GM21717 (cell line): ENCODE results near the gene DNAH9.
"Not testable (repeated sequence)": the region's sequence is repeated elsewhere in the genome, so short reads cannot be mapped to it uniquely, and the experiment has no call there.

ENCODE experiments used
- ATAC-seq: cut with Tn5 transposase; IDR thresholded peaks from one replicate; pipeline ENCODE4 v1.9.1; 2021; ENCODE audit warnings: mild to moderate bottlenecking, moderate library complexity; ENCODE audit not compliant: unreplicated experiment

Gene DNAH9

GRCh38 chr17:11952610-11953009 is 354.3 kb downstream of the DNAH9 start:
- no peak for ATAC-seq

- no peak for ATAC-seq
Measured at GRCh38 chr17:11953924-11954323, 355.7 kb downstream of the DNAH9 start.

GRCh38 chr17:11954936-11955335 is 356.7 kb downstream of the DNAH9 start:
- ATAC-seq: no peak

GRCh38 chr17:11969565-11969964 is 371.3 kb downstream of the DNAH9 start:
- no peak for ATAC-seq

GRCh38 chr17:11972741-11973140 is 374.5 kb downstream of the DNAH9 start:
- ATAC-seq: not testable (repeated sequence)

GRCh38 chr17:11979795-11980194 is 381.5 kb downstream of the DNAH9 start:
- ATAC-seq: no peak

GRCh38 chr17:11980813-11981212 is 382.5 kb downstream of the DNAH9 start:
- no peak for ATAC-seq

GRCh38 chr17:11981862-11982261 is 383.6 kb downstream of the DNAH9 start:
- no peak for ATAC-seq

GRCh38 chr17:11986179-11986941 is 388.1 kb downstream of the DNAH9 start:
- ATAC-seq: no peak

GRCh38 chr17:11986942-11987329 is 388.7 kb downstream of the DNAH9 start:
- ATAC-seq: no peak

GRCh38 chr17:11990363-11990983 is 392.2 kb downstream of the DNAH9 start:
- no peak for ATAC-seq

- ATAC-seq: no peak
Measured at GRCh38 chr17:11991461-11991860, 393.2 kb downstream of the DNAH9 start.

- ATAC-seq: peak; percentile 41
Measured at GRCh38 chr17:11996722-11997146, 398.5 kb downstream of the DNAH9 start.

GRCh38 chr17:11997147-11997971 is 399.1 kb downstream of the DNAH9 start, which contains the start of gene ZNF18:
TSS of gene ZNF18 (minus strand) at chr17:11997475. CDS start at chr17:11992829, 4,646 bp downstream.
- peak; percentile 97 for ATAC-seq

- no peak for ATAC-seq
Measured at GRCh38 chr17:11997972-11998233, 399.6 kb downstream of the DNAH9 start.

GRCh38 chr17:11999696-12000095 is 401.4 kb downstream of the DNAH9 start:
- ATAC-seq: no peak

- no peak for ATAC-seq
Measured at GRCh38 chr17:12007466-12007865, 409.2 kb downstream of the DNAH9 start.
